HL-60 (cell line): ENCODE data around the gene SMIM3.

ENCODE experiments used
- POLR2AphosphoS5 ChIP-seq: IDR thresholded peaks from 2 replicates; pipeline ENCODE4 v1.6.1; 2012; ENCODE audit warnings: low read depth
- TF ChIP-seq, protein P1 (sequence below): IDR thresholded peaks from one replicate; pipeline ENCODE4 v1.5.1; 2011; ENCODE audit warnings: low read length, control low read depth, inconsistent platforms; ENCODE audit not compliant: insufficient read depth
- TF ChIP-seq, protein P2 (sequence below): IDR thresholded peaks from 2 replicates; pipeline ENCODE4 v1.6.1; 2012; ENCODE audit warnings: low read depth; ENCODE audit not compliant: insufficient replicate concordance

DNA sequence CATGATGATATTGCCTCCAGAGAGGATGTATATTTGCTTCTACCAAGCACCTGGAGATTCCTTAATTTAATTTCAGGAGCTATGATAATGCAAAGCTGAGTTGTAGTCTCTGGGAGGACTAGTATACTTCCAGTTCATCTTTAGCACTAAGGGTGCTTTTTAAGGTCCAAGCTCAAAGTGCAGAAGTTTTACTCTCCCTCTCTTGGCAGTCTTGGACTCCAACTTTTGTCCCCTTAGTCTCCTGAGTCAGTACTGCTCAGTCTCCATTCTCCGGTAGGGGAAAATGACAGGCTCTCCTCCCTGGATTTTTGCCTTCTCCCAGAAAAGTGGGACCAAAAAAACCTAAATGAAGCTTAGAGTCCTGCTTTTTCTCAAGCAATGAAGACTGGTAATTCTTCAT, 8.3 kb downstream of the SMIM3 start:
- TF ChIP-seq, protein P1, sequence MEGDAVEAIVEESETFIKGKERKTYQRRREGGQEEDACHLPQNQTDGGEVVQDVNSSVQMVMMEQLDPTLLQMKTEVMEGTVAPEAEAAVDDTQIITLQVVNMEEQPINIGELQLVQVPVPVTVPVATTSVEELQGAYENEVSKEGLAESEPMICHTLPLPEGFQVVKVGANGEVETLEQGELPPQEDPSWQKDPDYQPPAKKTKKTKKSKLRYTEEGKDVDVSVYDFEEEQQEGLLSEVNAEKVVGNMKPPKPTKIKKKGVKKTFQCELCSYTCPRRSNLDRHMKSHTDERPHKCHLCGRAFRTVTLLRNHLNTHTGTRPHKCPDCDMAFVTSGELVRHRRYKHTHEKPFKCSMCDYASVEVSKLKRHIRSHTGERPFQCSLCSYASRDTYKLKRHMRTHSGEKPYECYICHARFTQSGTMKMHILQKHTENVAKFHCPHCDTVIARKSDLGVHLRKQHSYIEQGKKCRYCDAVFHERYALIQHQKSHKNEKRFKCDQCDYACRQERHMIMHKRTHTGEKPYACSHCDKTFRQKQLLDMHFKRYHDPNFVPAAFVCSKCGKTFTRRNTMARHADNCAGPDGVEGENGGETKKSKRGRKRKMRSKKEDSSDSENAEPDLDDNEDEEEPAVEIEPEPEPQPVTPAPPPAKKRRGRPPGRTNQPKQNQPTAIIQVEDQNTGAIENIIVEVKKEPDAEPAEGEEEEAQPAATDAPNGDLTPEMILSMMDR: no peak
- TF ChIP-seq POLR2AphosphoS5: no peak
- TF ChIP-seq, protein P2, sequence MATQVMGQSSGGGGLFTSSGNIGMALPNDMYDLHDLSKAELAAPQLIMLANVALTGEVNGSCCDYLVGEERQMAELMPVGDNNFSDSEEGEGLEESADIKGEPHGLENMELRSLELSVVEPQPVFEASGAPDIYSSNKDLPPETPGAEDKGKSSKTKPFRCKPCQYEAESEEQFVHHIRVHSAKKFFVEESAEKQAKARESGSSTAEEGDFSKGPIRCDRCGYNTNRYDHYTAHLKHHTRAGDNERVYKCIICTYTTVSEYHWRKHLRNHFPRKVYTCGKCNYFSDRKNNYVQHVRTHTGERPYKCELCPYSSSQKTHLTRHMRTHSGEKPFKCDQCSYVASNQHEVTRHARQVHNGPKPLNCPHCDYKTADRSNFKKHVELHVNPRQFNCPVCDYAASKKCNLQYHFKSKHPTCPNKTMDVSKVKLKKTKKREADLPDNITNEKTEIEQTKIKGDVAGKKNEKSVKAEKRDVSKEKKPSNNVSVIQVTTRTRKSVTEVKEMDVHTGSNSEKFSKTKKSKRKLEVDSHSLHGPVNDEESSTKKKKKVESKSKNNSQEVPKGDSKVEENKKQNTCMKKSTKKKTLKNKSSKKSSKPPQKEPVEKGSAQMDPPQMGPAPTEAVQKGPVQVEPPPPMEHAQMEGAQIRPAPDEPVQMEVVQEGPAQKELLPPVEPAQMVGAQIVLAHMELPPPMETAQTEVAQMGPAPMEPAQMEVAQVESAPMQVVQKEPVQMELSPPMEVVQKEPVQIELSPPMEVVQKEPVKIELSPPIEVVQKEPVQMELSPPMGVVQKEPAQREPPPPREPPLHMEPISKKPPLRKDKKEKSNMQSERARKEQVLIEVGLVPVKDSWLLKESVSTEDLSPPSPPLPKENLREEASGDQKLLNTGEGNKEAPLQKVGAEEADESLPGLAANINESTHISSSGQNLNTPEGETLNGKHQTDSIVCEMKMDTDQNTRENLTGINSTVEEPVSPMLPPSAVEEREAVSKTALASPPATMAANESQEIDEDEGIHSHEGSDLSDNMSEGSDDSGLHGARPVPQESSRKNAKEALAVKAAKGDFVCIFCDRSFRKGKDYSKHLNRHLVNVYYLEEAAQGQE: no peak
